GM20000 (cell line): Measurements from ENCODE around the gene CMTM6.

ENCODE experiments used
- DNase-seq: peaks from one replicate; pipeline ENCODE4 v3.0.0; 2012; ENCODE audit warnings: low spot score
- CTCF ChIP-seq: IDR thresholded peaks from 2 replicates; pipeline ENCODE4 v1.5.1; 2012; ENCODE audit warnings: mild to moderate bottlenecking, control low read depth; ENCODE audit errors: extremely low read depth, missing control alignments

Gene CMTM6

GRCh38 chr3:32436816-32437189 is 65.8 kb downstream of the CMTM6 start:
- DNase-seq, result no peak
- TF ChIP-seq CTCF, result no peak

GRCh38 chr3:32435911-32436815 is 66.5 kb downstream of the CMTM6 start:
- TF ChIP-seq CTCF, result no peak
- no peak for DNase-seq

- no peak for DNase-seq
- TF ChIP-seq CTCF, result no peak
These were observed 68.4 kb downstream of the CMTM6 start for GRCh38 chr3:32434206-32434605.

DNA sequence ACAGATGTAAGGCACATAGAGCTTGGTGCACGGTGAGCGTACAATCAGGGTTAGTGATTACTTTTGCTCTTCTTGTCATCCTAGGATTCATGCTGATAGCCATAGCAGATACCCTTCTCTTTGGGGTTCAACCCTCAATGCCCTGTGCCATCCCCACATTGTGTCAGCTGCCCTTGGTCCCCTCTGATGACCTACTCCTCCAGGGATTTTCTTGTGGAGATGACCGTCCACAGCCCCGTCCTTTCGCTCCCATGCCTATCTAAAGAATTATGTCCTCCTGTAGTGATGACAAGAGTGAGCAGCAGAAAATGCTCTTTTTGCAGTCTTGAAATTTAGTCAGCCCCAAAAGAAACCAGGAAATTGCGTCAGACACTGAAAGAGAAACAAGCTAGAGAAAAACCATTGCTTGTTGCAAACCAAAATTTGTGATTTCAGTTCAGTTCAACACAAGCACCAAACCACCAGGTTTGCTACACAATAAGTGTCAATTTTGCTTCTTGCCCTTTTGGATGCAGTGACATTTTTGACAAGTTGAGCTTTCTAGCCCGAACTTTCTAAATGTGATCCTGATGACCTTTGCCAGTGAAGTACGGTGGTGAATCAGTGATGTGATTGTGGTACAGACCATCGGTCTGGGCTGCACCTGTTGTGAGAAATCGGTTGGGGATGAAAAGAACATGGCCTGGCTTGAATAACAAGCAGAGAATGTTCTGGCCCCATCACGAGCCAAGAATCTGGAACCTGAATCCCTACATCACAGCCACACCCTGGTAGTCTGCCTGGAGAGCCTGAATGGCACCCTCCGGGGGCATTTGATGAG is 69.7 kb downstream of the CMTM6 start:
- DNase-seq, result peak; percentile 55
- no peak for TF ChIP-seq CTCF

GRCh38 chr3:32432045-32432710 is 70.5 kb downstream of the CMTM6 start:
- no peak for DNase-seq
- no peak for TF ChIP-seq CTCF

- no peak for TF ChIP-seq CTCF
- DNase-seq, result no peak
These were observed 71.2 kb downstream of the CMTM6 start for GRCh38 chr3:32431481-32431880.
